Ectodermal cell (in vitro differentiated cells): ENCODE measurements around the gene XPOT.

Experiments
- H3K27ac ChIP-seq: 2 replicates; pipeline ENCODE4 v1.7.0; 2013; ENCODE audit warnings: mild to moderate bottlenecking, low read depth, low read length; ENCODE audit not compliant: insufficient read depth, poor library complexity, severe bottlenecking
- H3K27me3 ChIP-seq: 2 replicates; pipeline ENCODE4 v1.7.0; 2013; ENCODE audit warnings: mild to moderate bottlenecking, low read length; ENCODE audit not compliant: insufficient read depth, control insufficient read depth, poor library complexity, severe bottlenecking
- H3K36me3 ChIP-seq: one replicate; pipeline ENCODE4 v1.7.0; 2013; ENCODE audit warnings: low read length; ENCODE audit not compliant: control insufficient read depth, insufficient read depth
- H3K4me1 ChIP-seq: one replicate; pipeline ENCODE4 v1.7.0; 2013; ENCODE audit warnings: low read length; ENCODE audit not compliant: control insufficient read depth, insufficient read depth
- H3K4me3 ChIP-seq: 2 replicates; pipeline ENCODE4 v1.7.0; 2013; ENCODE audit warnings: low read depth, low read length, control low read depth; ENCODE audit not compliant: insufficient read depth
- H3K9me3 ChIP-seq: 2 replicates; pipeline ENCODE4 v1.7.0; 2013; ENCODE audit warnings: mild to moderate bottlenecking, low read length, moderate library complexity; ENCODE audit not compliant: control insufficient read depth
- WGBS, 2 experiments: methylation state at CpG; one replicate each; pipeline ENCODE4 v1.1.7; 2013; ENCODE audit warnings: missing lambda C conversion rate in 2 of 2; 5-methylcytosine and 5-hydroxymethylcytosine counted together

Gene XPOT

GRCh38 chr12:64418209-64418608 lies 14.0 kb downstream of the XPOT start:
- Histone ChIP-seq H3K27me3 (no peaks in the 10 kb centered on the region), H3K4me1 (no peaks in the 10 kb centered on the region), H3K4me3 (no peak overlapping the region), H3K9me3 (no peaks in the 10 kb centered on the region), H3K27ac (no peak overlapping the region), H3K36me3 (peaks cover 51% of the 10 kb centered on the region)

- Histone ChIP-seq H3K4me1 (no peaks in the 10 kb centered on the region), H3K27ac (no peak overlapping the region), H3K9me3 (no peaks in the 10 kb centered on the region), H3K27me3 (no peaks in the 10 kb centered on the region), H3K36me3 (peaks cover 53% of the 10 kb centered on the region), H3K4me3 (no peak overlapping the region)
- 100% methylated on average over 2 of the region's 3 CpGs for WGBS, 2 experiments
These were observed 15.5 kb downstream of the XPOT start for GRCh38 chr12:64419696-64420095.

GRCh38 chr12:64427988-64428387 lies 23.8 kb downstream of the XPOT start:
- Histone ChIP-seq H3K27me3 (no peaks in the 10 kb centered on the region), H3K4me1 (no peaks in the 10 kb centered on the region), H3K36me3 (peaks cover 65% of the 10 kb centered on the region), H3K9me3 (no peaks in the 10 kb centered on the region), H3K4me3 (no peak overlapping the region), H3K27ac (no peak overlapping the region)
- WGBS, 2 experiments = 83% methylated on average over 1 of the region's 1 CpG; no CpG with 5 or more reads in 1 of the 2 experiments

- no peak overlapping the region for H3K27ac ChIP-seq
- no peaks in the 10 kb centered on the region for H3K27me3 ChIP-seq
- H3K4me1 ChIP-seq = no peaks in the 10 kb centered on the region
- H3K9me3 ChIP-seq = no peaks in the 10 kb centered on the region
- WGBS, 2 experiments = 90 to 98% methylated on average over 4 of the region's 4 CpGs
- peaks cover 68% of the 10 kb centered on the region for H3K36me3 ChIP-seq
- no peak overlapping the region for H3K4me3 ChIP-seq
These were observed 24.8 kb downstream of the XPOT start for GRCh38 chr12:64428956-64429355.

- WGBS, 2 experiments = 95 to 96% methylated on average over 2 of the region's 2 CpGs
- no peak overlapping the region for H3K4me3 ChIP-seq
These were observed 26.7 kb downstream of the XPOT start for GRCh38 chr12:64430886-64431285.

GRCh38 chr12:64431791-64432190 lies 27.6 kb downstream of the XPOT start:
- H3K36me3 ChIP-seq = peaks cover 67% of the 10 kb centered on the region

More at GRCh38 chr12:64430886-64431285, 26.7 kb downstream of the XPOT start:
- H3K9me3 ChIP-seq = no peaks in the 10 kb centered on the region
- H3K36me3 ChIP-seq = peaks cover 63% of the 10 kb centered on the region
- no peaks in the 10 kb centered on the region for H3K4me1 ChIP-seq
- no peaks in the 10 kb centered on the region for H3K27me3 ChIP-seq
- H3K27ac ChIP-seq = no peak overlapping the region

GRCh38 chr12:64433915-64434314 lies 29.7 kb downstream of the XPOT start:
- 91 to 94% methylated on average over 5 of the region's 5 CpGs for WGBS, 2 experiments
- Histone ChIP-seq H3K27me3 (no peaks in the 10 kb centered on the region), H3K4me1 (no peaks in the 10 kb centered on the region), H3K27ac (no peak overlapping the region), H3K36me3 (peaks cover 72% of the 10 kb centered on the region), H3K9me3 (no peaks in the 10 kb centered on the region), H3K4me3 (no peak overlapping the region)

More at GRCh38 chr12:64431791-64432190, 27.6 kb downstream of the XPOT start:
- Histone ChIP-seq H3K4me1 (no peaks in the 10 kb centered on the region), H3K27me3 (no peaks in the 10 kb centered on the region), H3K27ac (no peak overlapping the region), H3K9me3 (no peaks in the 10 kb centered on the region), H3K4me3 (no peak overlapping the region)
- 96 to 97% methylated on average over 3 to 4 of the region's 4 CpGs for WGBS, 2 experiments

GRCh38 chr12:64440100-64440499 lies 35.9 kb downstream of the XPOT start:
- H3K27ac ChIP-seq = no peak overlapping the region
- no peak overlapping the region for H3K4me3 ChIP-seq
- H3K36me3 ChIP-seq = peaks cover 45% of the 10 kb centered on the region
- H3K4me1 ChIP-seq = no peaks in the 10 kb centered on the region
- H3K27me3 ChIP-seq = no peaks in the 10 kb centered on the region
- WGBS, 2 experiments = 90% methylated on average over 1 of the region's 1 CpG; no CpG with 5 or more reads in 1 of the 2 experiments
- no peaks in the 10 kb centered on the region for H3K9me3 ChIP-seq

GRCh38 chr12:64445490-64445889 lies 41.3 kb downstream of the XPOT start:
- no peaks in the 10 kb centered on the region for H3K4me1 ChIP-seq
- no peak overlapping the region for H3K27ac ChIP-seq
- H3K9me3 ChIP-seq = no peaks in the 10 kb centered on the region
- WGBS, 2 experiments = 100% methylated on average over 2 of the region's 2 CpGs; no CpG with 5 or more reads in 1 of the 2 experiments
- no peaks in the 10 kb centered on the region for H3K27me3 ChIP-seq
- no peak overlapping the region for H3K4me3 ChIP-seq
- peaks cover 24% of the 10 kb centered on the region for H3K36me3 ChIP-seq

GRCh38 chr12:64446295-64446694 lies 42.1 kb downstream of the XPOT start:
- 89 to 100% methylated on average over 1 of the region's 1 CpG for WGBS, 2 experiments
- H3K36me3 ChIP-seq = peaks cover 20% of the 10 kb centered on the region

More at GRCh38 chr12:64446295-64446694, 42.1 kb downstream of the XPOT start:
- no peak overlapping the region for H3K4me3 ChIP-seq
- no peaks in the 10 kb centered on the region for H3K9me3 ChIP-seq
- H3K4me1 ChIP-seq = no peaks in the 10 kb centered on the region
- H3K27me3 ChIP-seq = no peaks in the 10 kb centered on the region
- no peak overlapping the region for H3K27ac ChIP-seq
